H1 (cell line): Measurements from ENCODE around the gene MATR3. TPM values are rescaled to one million over a fixed set of nuclear protein-coding genes. Genes with fewer than 3 reads are reported as not detected.

ENCODE experiments used
- CTCF ChIA-PET: fragments of 300-600 bp; sonication (Branson Sonifier 250); formaldehyde crosslinking; loops from one replicate; lab custom pipeline; 2021; ENCODE audit not compliant: partially characterized antibody; lab: Charles Lee
- POLR2A ChIA-PET: fragments of 300-600 bp; sonication (Branson Sonifier 250); formaldehyde crosslinking; loops from one replicate; lab custom pipeline; 2021; ENCODE audit warnings: inconsistent platforms; ENCODE audit not compliant: partially characterized antibody; lab: Charles Lee
- DNase-seq, 2 experiments: peaks; one replicate each; pipeline versions ENCODE4 v3.0.0 to v3.0.0-alpha.2; 2010 to 2022; ENCODE audit warnings: low spot score in 2 of 2, low read depth in 1 of 2, mixed read lengths in 1 of 2
- FAIRE-seq: peaks from 2 replicates; lab custom pipeline; 2011; peaks lifted over from hg19 to GRCh38; lab: Jason Lieb, UNC
- H2AFZ ChIP-seq: 2 replicates; pipeline ENCODE4 v1.8.1; 2012; ENCODE audit warnings: low read length, inconsistent platforms
- H2AK5ac ChIP-seq: 2 replicates; pipeline ENCODE4 v1.6.1; 2013; ENCODE audit warnings: low read depth, low read length
- H2BK120ac ChIP-seq: replicated peaks from 2 replicates; pipeline ENCODE3; 2013; ENCODE audit warnings: low read depth, low read length, inconsistent platforms
- H2BK12ac ChIP-seq: 2 replicates; pipeline ENCODE4 v1.6.1; 2013; ENCODE audit warnings: low read depth, low read length
- H2BK15ac ChIP-seq: 2 replicates; pipeline ENCODE4 v1.6.1; 2013; ENCODE audit warnings: low read length
- H2BK20ac ChIP-seq: 2 replicates; pipeline ENCODE4 v1.6.1; 2013; ENCODE audit warnings: low read length
- H2BK5ac ChIP-seq: 2 replicates; pipeline ENCODE4 v1.6.1; 2013; ENCODE audit warnings: low read depth, low read length
- H3K14ac ChIP-seq: 2 replicates; pipeline ENCODE4 v1.6.1; 2013; ENCODE audit warnings: inconsistent platforms; ENCODE audit not compliant: insufficient read length
- H3K18ac ChIP-seq: 2 replicates; pipeline ENCODE4 v1.6.1; 2013; ENCODE audit warnings: low read length; ENCODE audit errors: extremely low read depth
- H3K23ac ChIP-seq: 2 replicates; pipeline ENCODE4 v1.6.1; 2013; ENCODE audit warnings: inconsistent platforms; ENCODE audit not compliant: insufficient read length
- H3K23me2 ChIP-seq: 2 replicates; pipeline ENCODE4 v1.6.1; 2013; ENCODE audit warnings: low read depth, low read length
- H3K27ac ChIP-seq: 2 replicates; pipeline ENCODE4 v1.6.1; 2011; ENCODE audit warnings: low read depth, low read length, inconsistent platforms
- H3K27me3 ChIP-seq, 4 experiments: replicated peaks in 1 of 4; 1 replicate in 1 of 4; 2 replicates in 3 of 4; pipeline versions ENCODE4 v1.6.1 to v1.8.1; 2011 to 2013; ENCODE audit warnings: low read length in 3 of 4, mild to moderate bottlenecking in 3 of 4, inconsistent platforms in 2 of 4, mixed read lengths in 2 of 4, moderate library complexity in 1 of 4; ENCODE audit not compliant: control insufficient read depth in 3 of 4, insufficient read depth in 3 of 4; ENCODE audit errors: extremely low read depth in 1 of 4
- H3K36me3 ChIP-seq, 4 experiments: 2 replicates each; pipeline versions ENCODE4 v1.6.1 to v1.8.1; 2011 to 2013; ENCODE audit warnings: mild to moderate bottlenecking in 4 of 4, low read length in 3 of 4, moderate library complexity in 2 of 4, control low read depth in 1 of 4, inconsistent platforms in 1 of 4; ENCODE audit not compliant: insufficient read depth in 4 of 4, control insufficient read depth in 2 of 4
- H3K4ac ChIP-seq: replicated peaks from 2 replicates; pipeline ENCODE3; 2013; ENCODE audit warnings: low read length, low read depth, mixed read lengths, inconsistent platforms; ENCODE audit not compliant: insufficient read length
- H3K4me1 ChIP-seq, 4 experiments: replicated peaks in 1 of 4; 1 replicate in 1 of 4; 2 replicates in 3 of 4; pipeline versions ENCODE4 v1.6.1 to v1.8.1; 2011 to 2013; ENCODE audit warnings: low read length in 3 of 4, inconsistent platforms in 2 of 4, mixed read lengths in 1 of 4; ENCODE audit not compliant: insufficient read depth in 4 of 4, control insufficient read depth in 3 of 4
- H3K4me2 ChIP-seq, 2 experiments: 2 replicates each; pipeline versions ENCODE4 v1.6.1 to v1.8.1; 2011 to 2013; ENCODE audit warnings: low read depth in 2 of 2, low read length in 2 of 2, control low read depth in 1 of 2, inconsistent platforms in 1 of 2, mild to moderate bottlenecking in 1 of 2; ENCODE audit not compliant: insufficient read depth in 1 of 2
- H3K4me3 ChIP-seq, 4 experiments: fragments of 200-600, 300-600 bp in 1 of 4; sonication (generic), shearing (Covaris generic), sonication (Bioruptor Twin) in 1 of 4; 2 replicates each; pipeline versions ENCODE4 v1.5.1 to v1.8.1; 2011 to 2016; ENCODE audit warnings: low read length in 4 of 4, low read depth in 3 of 4, control low read depth in 2 of 4, inconsistent platforms in 2 of 4, mild to moderate bottlenecking in 2 of 4, mixed read lengths in 1 of 4, moderate library complexity in 1 of 4; ENCODE audit not compliant: insufficient read depth in 2 of 4; ENCODE audit errors: extremely low read depth in 1 of 4
- H3K56ac ChIP-seq: replicated peaks from 2 replicates; pipeline ENCODE3; 2013; ENCODE audit warnings: low read depth, mild to moderate bottlenecking, mixed read lengths, low read length, inconsistent platforms; ENCODE audit not compliant: insufficient read length
- H3K79me1 ChIP-seq: 2 replicates; pipeline ENCODE4 v1.6.1; 2013; ENCODE audit warnings: low read depth, low read length, control low read depth
- H3K79me2 ChIP-seq, 2 experiments: 2 replicates each; pipeline versions ENCODE4 v1.6.1 to v1.8.1; 2012 to 2013; ENCODE audit warnings: low read length in 2 of 2, mild to moderate bottlenecking in 2 of 2, inconsistent platforms in 1 of 2; ENCODE audit not compliant: insufficient read depth in 2 of 2, control insufficient read depth in 1 of 2
- H3K9ac ChIP-seq, 4 experiments: replicated peaks in 1 of 4; 1 replicate in 1 of 4; 2 replicates in 3 of 4; pipeline versions ENCODE4 v1.6.1 to v1.8.1; 2011 to 2013; ENCODE audit warnings: low read depth in 3 of 4, low read length in 3 of 4, control low read depth in 2 of 4, mild to moderate bottlenecking in 2 of 4, moderate library complexity in 2 of 4, inconsistent platforms in 1 of 4; ENCODE audit errors: extremely low read depth in 1 of 4
- H3K9me3 ChIP-seq, 2 experiments: 2 replicates each; pipeline versions ENCODE4 v1.6.1 to v1.8.1; 2012 to 2013; ENCODE audit warnings: mild to moderate bottlenecking in 2 of 2, moderate library complexity in 2 of 2, control low read depth in 1 of 2, inconsistent platforms in 1 of 2, low read depth in 1 of 2, low read length in 1 of 2, mixed read lengths in 1 of 2; ENCODE audit not compliant: insufficient read depth in 2 of 2
- H4K20me1 ChIP-seq, 2 experiments: replicated peaks in 1 of 2; 2 replicates each; pipeline versions ENCODE3 to v1.8.1; 2011 to 2013; ENCODE audit warnings: inconsistent platforms in 2 of 2, low read length in 2 of 2, mild to moderate bottlenecking in 1 of 2; ENCODE audit not compliant: insufficient read depth in 2 of 2, control insufficient read depth in 1 of 2
- H4K5ac ChIP-seq: 2 replicates; pipeline ENCODE4 v1.6.1; 2013; ENCODE audit warnings: low read length, low read depth, mixed read lengths, inconsistent platforms; ENCODE audit not compliant: insufficient read length
- H4K8ac ChIP-seq: 2 replicates; pipeline ENCODE4 v1.8.0; 2013; ENCODE audit warnings: mild to moderate bottlenecking, moderate library complexity, low read length, inconsistent platforms; ENCODE audit not compliant: insufficient read depth; ENCODE audit errors: extremely low read depth
- H4K91ac ChIP-seq: replicated peaks from 2 replicates; pipeline ENCODE3; 2013; ENCODE audit warnings: low read length, mixed read lengths, inconsistent platforms; ENCODE audit not compliant: insufficient read length
- BACH1 ChIP-seq: IDR thresholded peaks from 2 replicates; pipeline ENCODE4 v1.6.1; 2012; ENCODE audit warnings: low read length, improper control_type of control experiment
- EGR1 ChIP-seq: IDR thresholded peaks from 2 replicates; pipeline ENCODE4 v1.6.1; 2011; ENCODE audit warnings: low read depth, low read length, borderline replicate concordance
- FOSL1 ChIP-seq: IDR thresholded peaks from 2 replicates; pipeline ENCODE4 v1.6.1; 2011; ENCODE audit warnings: mild to moderate bottlenecking, low read depth, low read length, moderate library complexity; ENCODE audit not compliant: insufficient read depth
- GABPA ChIP-seq: IDR thresholded peaks from 2 replicates; pipeline ENCODE4 v1.6.1; 2011; ENCODE audit warnings: mild to moderate bottlenecking, low read length, moderate library complexity, borderline replicate concordance; ENCODE audit not compliant: insufficient read depth
- KDM5A ChIP-seq: fragments of 200-600 bp; IDR thresholded peaks from 2 replicates; pipeline ENCODE4 v1.7.1; 2012; ENCODE audit warnings: mild to moderate bottlenecking, low read length, inconsistent platforms, mixed read lengths
- RBBP5 ChIP-seq: IDR thresholded peaks from 2 replicates; pipeline ENCODE4 v1.7.1; 2012; ENCODE audit warnings: low read depth, mild to moderate bottlenecking, inconsistent platforms, low read length, moderate library complexity, borderline replicate concordance
- SRF ChIP-seq: IDR thresholded peaks from 2 replicates; pipeline ENCODE4 v1.6.1; 2011; ENCODE audit warnings: mild to moderate bottlenecking, low read depth, low read length, moderate library complexity
- TEAD4 ChIP-seq: IDR thresholded peaks from 2 replicates; pipeline ENCODE4 v1.6.1; 2012; ENCODE audit warnings: low read depth, low read length, inconsistent platforms, mixed read lengths
- ZNF274 ChIP-seq: IDR thresholded peaks from 2 replicates; pipeline ENCODE4 v1.7.0; 2012; ENCODE audit warnings: low read length, borderline replicate concordance; ENCODE audit errors: extremely low read depth
- WGBS, 2 experiments: shearing (Covaris generic) in 1 of 2; methylation state at CpG; one replicate each; pipeline versions ENCODE4 v1.1.6 to v1.1.7; 2013 to 2015; ENCODE audit warnings: low lambda C conversion rate in 2 of 2, mixed read lengths in 2 of 2, inconsistent platforms in 1 of 2, low coverage in 1 of 2, missing lambda C conversion rate in 1 of 2; ENCODE audit not compliant: insufficient replicate concordance in 2 of 2, insufficient coverage in 1 of 2, insufficient read length in 1 of 2; ENCODE audit errors: extremely low coverage in 1 of 2, missing lambda C conversion rate in 1 of 2; 5-methylcytosine and 5-hydroxymethylcytosine counted together
- polyA plus RNA-seq, 7 experiments: library from polyadenylated mRNA; depleted of rRNA in 3 of 7; stranded (reverse) in 5 of 7; unstranded in 2 of 7; fragments of >200 nt in 5 of 7; fragments of 200-250 nt in 2 of 7; gene quantifications; 1 replicate in 5 of 7; 2 replicates in 1 of 7; 4 replicates in 1 of 7; pipeline versions ENCODE4 v1.2.1 to v1.2.3, GENCODE V29; 2011 to 2013; ENCODE audit warnings: missing spikeins in 2 of 7, mixed read lengths in 2 of 7
- total RNA-seq: library from RNA; stranded (reverse); fragmentation: NEBNext Ultra II Directional; extraction: Animal tissue kit (Norgen Biotek cat#: 25700); gene quantifications from 2 replicates; pipeline ENCODE4 v1.2.1, GENCODE V29; 2021
- TF ChIP-seq, protein P1 (sequence below): IDR thresholded peaks from 2 replicates; pipeline ENCODE4 v1.6.1; 2011; ENCODE audit warnings: low read length, improper control_type of control experiment
- TF ChIP-seq, protein P2 (sequence below): IDR thresholded peaks from 2 replicates; pipeline ENCODE4 v1.6.1; 2011; ENCODE audit warnings: low read depth, mild to moderate bottlenecking, low read length; ENCODE audit not compliant: insufficient read depth

MATR3 gene
- total and polyA plus RNA-seq, 2 of the 8 experiments (the other 6 are each of a cell fraction or from before 2014, with no cell fraction given), result 116 to 389 TPM

DNA sequence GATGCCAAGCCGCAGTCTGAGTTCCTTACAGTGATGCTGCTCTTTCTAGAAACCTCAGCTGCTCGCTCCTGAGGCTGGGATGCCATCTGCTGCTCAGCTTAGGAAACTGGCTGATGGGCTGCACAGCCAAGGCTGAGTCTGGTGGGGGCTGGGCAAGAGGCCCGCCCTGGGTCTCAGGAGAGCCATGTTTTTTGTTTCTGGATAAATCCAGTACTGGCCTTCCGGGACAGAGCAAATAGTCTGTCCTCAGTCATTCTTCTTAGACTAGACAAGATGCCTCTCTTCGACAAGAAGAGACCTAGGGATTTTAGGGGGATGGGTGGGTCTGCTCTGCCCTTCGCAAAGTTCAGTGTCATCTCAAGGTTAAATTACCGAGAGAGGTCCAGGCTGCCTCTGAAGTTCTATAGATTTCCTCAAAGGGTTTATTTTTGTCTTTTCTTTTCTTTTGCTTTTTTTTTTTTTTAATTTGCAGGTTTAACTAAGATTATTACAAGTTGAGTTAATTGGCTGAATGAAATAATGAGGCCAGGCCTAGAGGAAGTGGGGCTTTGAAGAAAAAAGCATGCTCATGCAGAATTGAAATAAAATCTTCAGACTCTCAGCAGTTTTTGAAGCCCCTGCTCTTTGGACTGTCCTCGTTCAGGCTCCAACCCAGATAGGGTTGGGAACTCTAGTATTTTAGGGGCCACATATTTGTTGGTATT is 30.6 kb upstream of the MATR3 start:
- Histone ChIP-seq H2BK5ac (peak overlapping the region; percentile 27; the same call in 1 of the 2 replicates), H3K27me3 (no peaks in the 10 kb centered on the region), H2AK5ac (no peak overlapping the region), H2BK15ac (no peak overlapping the region), H4K91ac (no peak overlapping the region), H2BK20ac (no peak overlapping the region), H3K23me2 (no peaks in the 10 kb centered on the region), H2BK120ac (no peak overlapping the region), H3K18ac (0 out of 2 replicates have a peak overlapping the region, but pooled peaks have one; percentile 80), H4K5ac (no peak overlapping the region), H2AFZ (peak overlapping the region; percentile 76; the same call in 1 of the 2 replicates), H4K8ac (no peak overlapping the region), H3K9me3 (no peaks in the 10 kb centered on the region), H3K4ac (no peak overlapping the region), H3K9ac (no peak overlapping the region), H4K20me1 (no peaks in the 10 kb centered on the region), H3K4me1 (no peaks in the 10 kb centered on the region; a peak in 1 of 7 replicates), H3K4me2 (no peak overlapping the region), H3K14ac (no peak overlapping the region), H3K27ac (no peak overlapping the region), H3K79me2 (no peaks in the 10 kb centered on the region), H3K56ac (no peak overlapping the region), H3K36me3 (no peaks in the 10 kb centered on the region), H2BK12ac (no peak overlapping the region), H3K23ac (no peak overlapping the region), H3K4me3 (no peak overlapping the region), H3K79me1 (no peaks in the 10 kb centered on the region)
- 40% methylated on average over 8 of the region's 8 CpGs; no CpG with 5 or more reads in 1 of the 2 experiments for WGBS, 2 experiments
- peak; percentile 81 for FAIRE-seq
- ChIA-PET POLR2A (interaction anchor here (0.5 to 3.1 kb wide), 3 partner anchors 10 to 153 kb away, joined by 3 to 13 read pairs (median 9); no protein-coding TSS in a partner anchor), CTCF (interaction anchor here (0.7 to 2.7 kb wide), 17 partner anchors 12 to 621 kb away, joined by 3 to 13 read pairs (median 3); no protein-coding TSS in a partner anchor)
- DNase-seq, result peak; percentile 80 to 88
- 0 out of 2 replicates have a peak, but pooled peaks have one; percentile 9 for TF ChIP-seq TEAD4
- TF ChIP-seq, protein P1, sequence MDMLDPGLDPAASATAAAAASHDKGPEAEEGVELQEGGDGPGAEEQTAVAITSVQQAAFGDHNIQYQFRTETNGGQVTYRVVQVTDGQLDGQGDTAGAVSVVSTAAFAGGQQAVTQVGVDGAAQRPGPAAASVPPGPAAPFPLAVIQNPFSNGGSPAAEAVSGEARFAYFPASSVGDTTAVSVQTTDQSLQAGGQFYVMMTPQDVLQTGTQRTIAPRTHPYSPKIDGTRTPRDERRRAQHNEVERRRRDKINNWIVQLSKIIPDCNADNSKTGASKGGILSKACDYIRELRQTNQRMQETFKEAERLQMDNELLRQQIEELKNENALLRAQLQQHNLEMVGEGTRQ, result no peak
- no peak for TF ChIP-seq KDM5A
- TF ChIP-seq, protein P2, sequence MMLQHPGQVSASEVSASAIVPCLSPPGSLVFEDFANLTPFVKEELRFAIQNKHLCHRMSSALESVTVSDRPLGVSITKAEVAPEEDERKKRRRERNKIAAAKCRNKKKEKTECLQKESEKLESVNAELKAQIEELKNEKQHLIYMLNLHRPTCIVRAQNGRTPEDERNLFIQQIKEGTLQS, result no peak
- TF ChIP-seq BACH1, result peak; percentile 69
- TF ChIP-seq FOSL1, result no peak
- TF ChIP-seq ZNF274, result no peak
- TF ChIP-seq RBBP5, result no peak
- TF ChIP-seq EGR1, result no peak
- TF ChIP-seq SRF, result no peak
- TF ChIP-seq GABPA, result no peak
